Endodermal cell (in vitro differentiated cells): ENCODE data around the gene KCNQ1. TPM values are rescaled to one million over a fixed set of nuclear protein-coding genes. Genes with fewer than 3 reads are reported as not detected.
A peak's percentile ranks its signal among the peaks of the same experiment; 100 is the strongest.

Experiments used
- DNase-seq: peaks from one replicate; pipeline ENCODE4 v3.0.0-alpha.2; 2017
- H3K27ac ChIP-seq: 2 replicates; pipeline ENCODE4 v1.5.1; 2013; ENCODE audit warnings: mild to moderate bottlenecking, low read depth, low read length, moderate library complexity
- H3K27me3 ChIP-seq: 2 replicates; pipeline ENCODE4 v1.6.1; 2013; ENCODE audit warnings: mild to moderate bottlenecking, low read length, moderate library complexity; ENCODE audit not compliant: insufficient read depth, control insufficient read depth, poor library complexity, severe bottlenecking
- H3K36me3 ChIP-seq: 2 replicates; pipeline ENCODE4 v1.7.0; 2013; ENCODE audit warnings: mild to moderate bottlenecking, low read length, moderate library complexity; ENCODE audit not compliant: control insufficient read depth, insufficient read depth
- H3K4me1 ChIP-seq: one replicate; pipeline ENCODE4 v1.7.0; 2013; ENCODE audit warnings: low read length; ENCODE audit not compliant: control insufficient read depth, insufficient read depth
- H3K4me3 ChIP-seq: 2 replicates; pipeline ENCODE4 v1.5.1; 2013; ENCODE audit warnings: mild to moderate bottlenecking, low read length, moderate library complexity
- H3K9ac ChIP-seq: 2 replicates; pipeline ENCODE4 v1.6.1; 2013; ENCODE audit warnings: mild to moderate bottlenecking, low read length, moderate library complexity; ENCODE audit not compliant: poor library complexity, severe bottlenecking; ENCODE audit errors: extremely low read depth
- H3K9me3 ChIP-seq: 2 replicates; pipeline ENCODE4 v1.6.1; 2013; ENCODE audit warnings: mild to moderate bottlenecking, low read length, moderate library complexity; ENCODE audit not compliant: control insufficient read depth
- H3K27ac Mint-ChIP-seq: 2 replicates; pipeline ENCODE4 v1.8.0; 2020; ENCODE audit warnings: mixed read lengths
- H3K27me3 Mint-ChIP-seq: 2 replicates; pipeline ENCODE4 v1.8.0; 2021; ENCODE audit warnings: mild to moderate bottlenecking, mixed read lengths; ENCODE audit not compliant: insufficient read depth
- H3K36me3 Mint-ChIP-seq: 2 replicates; pipeline ENCODE4 v1.8.0; 2020; ENCODE audit warnings: low read depth, mixed read lengths
- H3K4me1 Mint-ChIP-seq: 2 replicates; pipeline ENCODE4 v1.8.0; 2020; ENCODE audit warnings: mixed read lengths
- H3K4me3 Mint-ChIP-seq: 2 replicates; pipeline ENCODE4 v1.8.0; 2020; ENCODE audit warnings: mild to moderate bottlenecking, moderate library complexity, mixed read lengths
- H3K9me3 Mint-ChIP-seq: 2 replicates; pipeline ENCODE4 v1.8.0; 2020; ENCODE audit warnings: mild to moderate bottlenecking, mixed read lengths
- CTCF ChIP-seq: fragments of 200-600 bp; sonication (generic); conservative IDR thresholded peaks from 2 replicates; pipeline ENCODE4 v1.5.0; 2021; ENCODE audit warnings: antibody characterized with exemption, mild to moderate bottlenecking
- WGBS, 2 experiments: methylation state at CpG; one replicate each; pipeline versions ENCODE4 v1.1.5 to v1.1.7; 2013; ENCODE audit warnings: missing lambda C conversion rate in 2 of 2, mixed read lengths in 1 of 2; ENCODE audit not compliant: insufficient coverage in 1 of 2, insufficient read length in 1 of 2; 5-methylcytosine and 5-hydroxymethylcytosine counted together
- total RNA-seq, 2 donors: library from RNA; stranded (reverse); fragmentation: NEBNext Ultra II Directional in 1 of 2; extraction: Animal tissue kit (Norgen Biotek cat#: 25700) in 1 of 2; gene quantifications; 2 replicates in 1 of 2; 3 replicates in 1 of 2; pipeline ENCODE4 v1.2.1, GENCODE V29; 2021

KCNQ1 gene
- total RNA-seq, 2 donors from 2014 or later: 1.8 to 3.5 TPM

DNA sequence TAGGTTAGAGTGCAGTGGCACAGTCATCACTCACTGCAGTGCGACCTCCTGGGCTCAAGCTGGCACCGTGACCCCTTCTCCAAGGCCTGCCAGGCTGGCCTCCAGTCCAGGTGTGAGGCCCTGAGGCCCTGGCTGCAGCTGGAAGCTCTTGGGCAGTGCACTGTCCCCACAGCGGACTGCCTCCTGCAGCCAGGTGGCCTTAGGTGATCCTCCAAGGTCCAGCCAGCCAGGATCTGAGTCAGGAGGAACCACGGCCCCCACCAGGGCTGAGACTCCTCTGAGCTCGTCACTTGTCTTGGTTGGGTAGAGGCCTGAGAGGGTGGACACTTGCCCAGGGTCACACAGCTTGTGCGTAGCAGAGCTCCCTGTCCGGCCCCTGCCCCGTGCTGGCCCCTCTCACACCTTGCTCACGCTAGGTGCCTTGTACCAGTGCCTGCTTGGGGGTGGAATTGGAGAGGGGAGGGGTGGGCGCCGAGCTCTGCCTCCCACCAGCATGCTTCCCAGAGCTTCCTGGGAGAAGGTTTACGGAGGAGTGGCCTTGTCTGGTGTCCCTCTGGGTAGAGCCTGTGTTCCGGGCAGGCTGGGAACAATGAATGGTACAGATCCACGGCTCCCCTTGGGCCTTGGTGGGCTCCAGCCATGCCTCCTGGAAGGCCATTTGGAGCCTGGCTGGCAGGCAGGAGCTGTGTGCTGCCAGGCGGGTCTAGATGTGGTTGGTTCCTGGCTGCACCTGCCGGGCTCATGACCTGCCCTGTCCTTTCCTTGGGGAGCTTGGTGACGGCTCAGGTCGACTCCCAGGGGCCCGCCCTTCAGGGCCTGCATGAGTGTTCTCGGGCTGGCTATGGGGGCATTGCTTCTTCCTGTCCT, 20.6 kb downstream of the KCNQ1 start:
- H3K4me1 ChIP-seq: no peaks in the 10 kb centered on the region
- H3K27me3 Mint-ChIP-seq: peaks cover 27% of the 10 kb centered on the region
- no peaks in the 10 kb centered on the region for H3K36me3 Mint-ChIP-seq
- H3K9ac ChIP-seq: no peak overlapping the region
- WGBS, 2 experiments: 92 to 95% methylated on average over 13 to 20 of the region's 20 CpGs
- no peak overlapping the region for H3K27ac Mint-ChIP-seq
- H3K36me3 ChIP-seq: no peaks in the 10 kb centered on the region
- H3K4me3 ChIP-seq: no peak overlapping the region
- H3K4me1 Mint-ChIP-seq: no peaks in the 10 kb centered on the region
- H3K27ac ChIP-seq: no peak overlapping the region
- H3K4me3 Mint-ChIP-seq: no peak overlapping the region
- no peak for TF ChIP-seq CTCF
- DNase-seq: peak; percentile 35
- H3K9me3 ChIP-seq: no peaks in the 10 kb centered on the region
- H3K27me3 ChIP-seq: peaks cover 10% of the 10 kb centered on the region
- no peaks in the 10 kb centered on the region for H3K9me3 Mint-ChIP-seq

DNA sequence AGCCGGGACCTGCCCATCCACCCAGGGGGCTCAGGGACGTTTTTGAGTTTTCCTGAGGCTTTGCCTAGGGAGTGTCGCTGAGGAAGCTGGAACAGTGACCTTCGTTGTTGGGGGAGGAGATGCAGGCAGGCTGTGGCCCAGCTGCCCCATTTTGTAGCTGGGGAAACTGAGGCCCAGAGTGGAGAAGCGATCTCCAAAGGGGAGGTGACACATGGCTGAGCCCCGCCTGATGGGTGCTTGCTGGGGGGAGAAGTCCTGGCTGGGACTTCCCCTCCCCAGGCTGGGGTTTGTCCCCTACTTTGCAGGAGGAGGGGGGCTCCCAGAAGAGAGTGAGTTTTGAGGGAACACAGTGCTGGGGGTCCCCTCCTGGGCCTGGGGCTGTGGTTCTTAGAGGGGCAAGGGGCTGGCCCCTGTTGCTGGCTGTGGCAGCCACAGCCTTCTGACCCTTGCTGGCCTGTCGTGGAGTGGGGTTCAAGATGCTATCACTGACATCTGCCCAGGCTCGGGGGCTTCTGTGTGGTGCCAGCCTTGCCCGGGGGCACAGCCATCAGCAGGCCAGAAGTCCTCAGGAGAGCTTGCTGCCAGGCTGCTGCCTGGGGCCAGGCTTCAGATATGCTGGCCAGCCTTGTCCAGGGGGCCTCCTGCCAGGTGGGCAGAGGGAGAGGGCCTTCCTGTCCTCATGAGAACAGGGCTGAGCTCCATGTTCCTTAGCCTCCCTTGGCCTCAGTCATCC, 21.4 kb downstream of the KCNQ1 start:
- H3K4me3 ChIP-seq: no peak overlapping the region
- 75 to 88% methylated on average over 6 to 9 of the region's 9 CpGs for WGBS, 2 experiments
- no peak overlapping the region for H3K27ac Mint-ChIP-seq
- no peaks in the 10 kb centered on the region for H3K4me1 ChIP-seq
- DNase-seq: peak; percentile 17
- peaks cover 31% of the 10 kb centered on the region for H3K27me3 Mint-ChIP-seq
- no peak overlapping the region for H3K4me3 Mint-ChIP-seq
- no peak overlapping the region for H3K27ac ChIP-seq
- H3K4me1 Mint-ChIP-seq: no peaks in the 10 kb centered on the region
- TF ChIP-seq CTCF: no peak
- H3K36me3 Mint-ChIP-seq: no peaks in the 10 kb centered on the region
- no peak overlapping the region for H3K9ac ChIP-seq
- peaks cover 10% of the 10 kb centered on the region for H3K27me3 ChIP-seq
- H3K36me3 ChIP-seq: no peaks in the 10 kb centered on the region
- no peaks in the 10 kb centered on the region for H3K9me3 Mint-ChIP-seq
- no peaks in the 10 kb centered on the region for H3K9me3 ChIP-seq

DNA sequence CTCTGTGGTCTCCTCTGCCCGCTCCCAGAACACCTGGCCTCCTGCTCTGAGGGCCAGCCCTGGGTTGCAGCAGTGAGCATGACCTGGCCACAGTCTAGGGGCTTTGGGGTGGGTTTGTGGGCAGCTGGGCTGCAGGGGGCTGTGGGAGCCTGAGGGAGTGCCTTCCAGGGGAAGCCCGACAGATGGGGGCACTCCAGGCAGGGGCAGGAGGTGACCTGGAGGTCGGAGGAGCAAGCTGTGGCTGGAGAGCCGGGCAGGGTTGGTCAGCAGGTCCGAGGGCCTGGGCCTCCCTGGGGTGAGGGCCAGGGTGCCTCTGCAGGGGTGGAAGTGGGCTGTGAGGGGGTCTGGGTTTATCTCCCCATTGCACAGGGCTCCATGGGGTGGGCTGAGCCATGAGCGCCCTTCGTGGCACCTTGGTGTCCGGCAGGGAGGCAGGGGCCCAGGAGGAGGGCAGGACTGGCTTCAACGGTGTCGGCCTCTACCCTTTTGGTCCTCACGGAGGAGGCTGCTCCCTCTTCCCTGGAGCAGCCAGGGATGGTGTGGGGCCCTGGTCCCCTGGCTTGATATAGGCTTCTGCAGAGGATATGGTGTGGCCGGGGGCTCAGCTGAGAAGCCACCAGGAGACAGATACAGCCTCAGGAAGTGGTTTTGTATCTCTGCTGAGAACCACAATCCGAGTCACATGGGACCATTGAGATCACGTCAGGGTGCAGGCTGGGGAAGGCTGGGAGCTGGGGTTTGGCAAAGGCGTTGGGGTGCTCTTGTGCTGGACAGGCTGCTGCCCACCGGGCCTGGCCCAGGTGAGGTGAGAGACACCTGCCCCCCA, 22.3 kb downstream of the KCNQ1 start:
- peaks cover 10% of the 10 kb centered on the region for H3K27me3 ChIP-seq
- peak; percentile 31 for DNase-seq
- peaks cover 35% of the 10 kb centered on the region for H3K27me3 Mint-ChIP-seq
- no peaks in the 10 kb centered on the region for H3K9me3 Mint-ChIP-seq
- TF ChIP-seq CTCF: no peak
- no peak overlapping the region for H3K4me3 Mint-ChIP-seq
- WGBS, 2 experiments: 90 to 100% methylated on average over 2 to 16 of the region's 16 CpGs
- H3K27ac ChIP-seq: no peak overlapping the region
- no peaks in the 10 kb centered on the region for H3K36me3 Mint-ChIP-seq
- no peak overlapping the region for H3K27ac Mint-ChIP-seq
- H3K36me3 ChIP-seq: no peaks in the 10 kb centered on the region
- no peak overlapping the region for H3K9ac ChIP-seq
- H3K4me3 ChIP-seq: no peak overlapping the region
- H3K9me3 ChIP-seq: no peaks in the 10 kb centered on the region
- no peaks in the 10 kb centered on the region for H3K4me1 ChIP-seq
- H3K4me1 Mint-ChIP-seq: no peaks in the 10 kb centered on the region
